OCI-LY1 (cell line): ENCODE data around the gene TMIE.

ENCODE experiments used
- H2AFZ ChIP-seq: fragments of 200-600 bp; sonication (generic), shearing (Covaris generic); 2 replicates; pipeline ENCODE4 v1.6.0; 2014; ENCODE audit warnings: antibody characterized with exemption, mild to moderate bottlenecking, low read length
- H3F3A ChIP-seq: fragments of 200-600 bp; sonication (generic), shearing (Covaris generic); 2 replicates; pipeline ENCODE4 v1.6.0; 2014; ENCODE audit warnings: mild to moderate bottlenecking, antibody characterized with exemption, low read length, moderate library complexity; ENCODE audit not compliant: insufficient read depth
- H3K27ac ChIP-seq: fragments of 200-600 bp; sonication (generic); 2 replicates; pipeline ENCODE4 v1.5.1; 2014; ENCODE audit warnings: low read length, mixed run types, mild to moderate bottlenecking, low read depth; ENCODE audit not compliant: poor library complexity, severe bottlenecking
- H3K27me3 ChIP-seq: fragments of 200-600 bp; sonication (generic); 2 replicates; pipeline ENCODE4 v1.6.0; 2014; ENCODE audit warnings: antibody characterized with exemption, mild to moderate bottlenecking, low read length, moderate library complexity; ENCODE audit not compliant: insufficient read depth
- H3K36me3 ChIP-seq: fragments of 200-600 bp; sonication (generic); 2 replicates; pipeline ENCODE4 v1.6.1; 2014; ENCODE audit warnings: mild to moderate bottlenecking, antibody characterized with exemption, low read length, moderate library complexity, mixed read lengths; ENCODE audit not compliant: insufficient read depth
- H3K4me1 ChIP-seq: fragments of 200-600 bp; sonication (generic); 2 replicates; pipeline ENCODE4 v1.5.1; 2014; ENCODE audit warnings: mild to moderate bottlenecking, low read length, moderate library complexity; ENCODE audit not compliant: insufficient read depth, severe bottlenecking
- H3K4me2 ChIP-seq: fragments of 200-600 bp; sonication (generic), shearing (Covaris generic); 2 replicates; pipeline ENCODE4 v1.6.1; 2014; ENCODE audit warnings: low read length
- H3K4me3 ChIP-seq: fragments of 200-600 bp; sonication (generic); 2 replicates; pipeline ENCODE4 v1.5.1; 2014; ENCODE audit warnings: low read length, low read depth, mild to moderate bottlenecking, mixed read lengths; ENCODE audit not compliant: poor library complexity, severe bottlenecking
- H3K79me2 ChIP-seq: fragments of 200-600 bp; shearing (Covaris generic); 2 replicates; pipeline ENCODE4 v1.6.1; 2016; ENCODE audit warnings: mixed run types, low read length, mixed read lengths; ENCODE audit not compliant: insufficient read depth
- H3K9ac ChIP-seq: fragments of 200-600 bp; sonication (generic), shearing (Covaris generic); 2 replicates; pipeline ENCODE4 v1.6.1; 2014; ENCODE audit warnings: mild to moderate bottlenecking, low read length, mixed read lengths
- H3K9me2 ChIP-seq: fragments of 200-600 bp; sonication (generic), shearing (Covaris generic); 2 replicates; pipeline ENCODE4 v1.6.1; 2014; ENCODE audit warnings: low read depth, mild to moderate bottlenecking, low read length, mixed read lengths
- H3K9me3 ChIP-seq: fragments of 200-600 bp; shearing (Covaris generic); 2 replicates; pipeline ENCODE4 v1.6.1; 2014; ENCODE audit warnings: low read length, mixed read lengths
- H4K20me1 ChIP-seq: fragments of 200-600 bp; sonication (generic), shearing (Covaris generic); 2 replicates; pipeline ENCODE4 v1.6.0; 2016; ENCODE audit warnings: mild to moderate bottlenecking, low read length; ENCODE audit not compliant: insufficient read depth
- CTCF ChIP-seq: fragments of 200-600 bp; sonication (generic), shearing (Covaris generic); IDR thresholded peaks from 2 replicates; pipeline ENCODE4 v1.5.1; 2017; ENCODE audit warnings: mild to moderate bottlenecking, antibody characterized with exemption, low read length, moderate library complexity, mixed read lengths
- EZH2 ChIP-seq: fragments of 200-600 bp; sonication (generic), shearing (Covaris generic); IDR thresholded peaks from 2 replicates; pipeline ENCODE4 v1.8.0; 2017; ENCODE audit warnings: borderline replicate concordance, mixed run types, mild to moderate bottlenecking, antibody characterized with exemption, low read length, moderate library complexity, mixed read lengths

TMIE gene

GRCh38 chr3:46666453-46666845 lies 34.7 kb upstream of the TMIE start:
- Histone ChIP-seq H3K27me3 (no peaks in the 10 kb centered on the region), H3K4me3 (no peak overlapping the region), H3F3A (no peaks in the 10 kb centered on the region), H3K9me2 (no peaks in the 10 kb centered on the region), H3K4me1 (no peaks in the 10 kb centered on the region), H4K20me1 (no peaks in the 10 kb centered on the region), H3K79me2 (no peaks in the 10 kb centered on the region), H3K9me3 (no peaks in the 10 kb centered on the region), H3K36me3 (no peaks in the 10 kb centered on the region), H3K4me2 (no peak overlapping the region), H2AFZ (no peak overlapping the region), H3K27ac (no peak overlapping the region), H3K9ac (no peak overlapping the region)
- TF ChIP-seq EZH2 (no peak), CTCF (no peak)

- no peaks in the 10 kb centered on the region for H3K79me2 ChIP-seq
- no peak overlapping the region for H3K27ac ChIP-seq
- no peaks in the 10 kb centered on the region for H3K9me3 ChIP-seq
- no peaks in the 10 kb centered on the region for H4K20me1 ChIP-seq
- H3F3A ChIP-seq, result no peaks in the 10 kb centered on the region
- TF ChIP-seq EZH2 (no peak), CTCF (no peak)
- H3K27me3 ChIP-seq, result no peaks in the 10 kb centered on the region
- no peaks in the 10 kb centered on the region for H3K36me3 ChIP-seq
- no peak overlapping the region for H2AFZ ChIP-seq
- H3K4me2 ChIP-seq, result no peak overlapping the region
- no peak overlapping the region for H3K4me3 ChIP-seq
- no peaks in the 10 kb centered on the region for H3K4me1 ChIP-seq
- no peaks in the 10 kb centered on the region for H3K9me2 ChIP-seq
- no peak overlapping the region for H3K9ac ChIP-seq
Measured at GRCh38 chr3:46667061-46667621, 34.1 kb upstream of the TMIE start.

- no peaks in the 10 kb centered on the region for H3K9me2 ChIP-seq
- no peak overlapping the region for H3K27ac ChIP-seq
- no peak for TF ChIP-seq CTCF
- TF ChIP-seq EZH2, result no peak
- no peaks in the 10 kb centered on the region for H4K20me1 ChIP-seq
- H3K4me3 ChIP-seq, result no peak overlapping the region
- no peaks in the 10 kb centered on the region for H3K27me3 ChIP-seq
- H3K79me2 ChIP-seq, result no peaks in the 10 kb centered on the region
- H3K36me3 ChIP-seq, result no peaks in the 10 kb centered on the region
- H3K4me2 ChIP-seq, result no peak overlapping the region
- H3K4me1 ChIP-seq, result no peaks in the 10 kb centered on the region
- no peak overlapping the region for H3K9ac ChIP-seq
- no peaks in the 10 kb centered on the region for H3K9me3 ChIP-seq
- H3F3A ChIP-seq, result no peaks in the 10 kb centered on the region
- H2AFZ ChIP-seq, result no peak overlapping the region
Measured at GRCh38 chr3:46667657-46668056, 33.5 kb upstream of the TMIE start.
